ENCODE data around the gene KRT26.
"Not testable (repeated sequence)": the region's sequence is repeated elsewhere in the genome, so short reads cannot be mapped to it uniquely, and the experiment has no call there.

Gene KRT26

GRCh38 chr17:40772101-40772500 is at the start of gene KRT26:
Gene KRT26, minus strand, starts transcription at chr17:40772201. Its CDS starts 88 bp downstream, at chr17:40772113.
- Histone ChIP-seq H4K20me1 (no peaks in the 10 kb centered on the region), H3K4me1 (no peaks in the 10 kb centered on the region), H3K4me2 (no peak within 1 kb of the TSS), H3K9ac (no peak within 1 kb of the TSS), H3K27ac (no peak within 1 kb of the TSS), H3K9me3 (no peaks in the 10 kb centered on the region), H3K4me3 (no peak within 1 kb of the TSS), H3K36me3 (no peaks in the 10 kb centered on the region), H3K27me3 (no peaks in the 10 kb centered on the region)
- TF ChIP-seq Cebpa-rat (IDR thresholded peaks at IDR 0.05), result no peak

- no peak overlapping the region for H3K4me2 ChIP-seq
- peaks cover 16% of the 10 kb centered on the region for H3K36me3 ChIP-seq
- 0 out of 2 replicates have a peak, but pooled peaks cover 5% of the 10 kb centered on the region for H3K9me3 ChIP-seq
- H3K4me3 ChIP-seq, result no peak overlapping the region
- no peaks in the 10 kb centered on the region for H4K20me1 ChIP-seq
- H3K27me3 ChIP-seq, result no peaks in the 10 kb centered on the region
- H3K4me1 ChIP-seq, result 0 out of 2 replicates have a peak, but pooled peaks cover 5% of the 10 kb centered on the region
- no peak for TF ChIP-seq Cebpa-rat (IDR thresholded peaks at IDR 0.05)
- no peak overlapping the region for H3K9ac ChIP-seq
- H3K27ac ChIP-seq, result no peak overlapping the region
These were observed 49.5 kb upstream of the KRT26 start for GRCh38 chr17:40821536-40821935.

GRCh38 chr17:40820228-40820838 is 48.3 kb upstream of the KRT26 start:
- H3K4me1 ChIP-seq, result 0 out of 2 replicates have a peak, but pooled peaks cover 5% of the 10 kb centered on the region
- 0 out of 2 replicates have a peak, but pooled peaks cover 5% of the 10 kb centered on the region for H3K9me3 ChIP-seq
- H3K36me3 ChIP-seq, result peaks cover 17% of the 10 kb centered on the region
- no peak overlapping the region for H3K4me3 ChIP-seq
- TF ChIP-seq Cebpa-rat (IDR thresholded peaks at IDR 0.05), result no peak
- no peak overlapping the region for H3K4me2 ChIP-seq
- H3K9ac ChIP-seq, result no peak overlapping the region
- no peaks in the 10 kb centered on the region for H4K20me1 ChIP-seq
- H3K27ac ChIP-seq, result no peak overlapping the region
- no peaks in the 10 kb centered on the region for H3K27me3 ChIP-seq

GRCh38 chr17:40819528-40820125 is 47.6 kb upstream of the KRT26 start:
- H3K27ac ChIP-seq, result peak overlapping the region; percentile 88
- H4K20me1 ChIP-seq, result no peaks in the 10 kb centered on the region
- H3K4me2 ChIP-seq, result peak overlapping the region; percentile 71
- H3K27me3 ChIP-seq, result no peaks in the 10 kb centered on the region
- peaks cover 17% of the 10 kb centered on the region for H3K36me3 ChIP-seq
- TF ChIP-seq Cebpa-rat (IDR thresholded peaks at IDR 0.05), result no peak
- H3K9ac ChIP-seq, result no peak overlapping the region
- 0 out of 2 replicates have a peak, but pooled peaks cover 5% of the 10 kb centered on the region for H3K4me1 ChIP-seq
- peak overlapping the region; percentile 84 for H3K4me3 ChIP-seq
- 0 out of 2 replicates have a peak, but pooled peaks cover 5% of the 10 kb centered on the region for H3K9me3 ChIP-seq

GRCh38 chr17:40818733-40819527 is 46.9 kb upstream of the KRT26 start:
- Histone ChIP-seq H4K20me1 (no peaks in the 10 kb centered on the region), H3K4me1 (0 out of 2 replicates have a peak, but pooled peaks cover 5% of the 10 kb centered on the region), H3K9ac (peak overlapping the region; percentile 86), H3K36me3 (peaks cover 17% of the 10 kb centered on the region), H3K4me3 (peak overlapping the region; percentile 84), H3K27ac (peak overlapping the region; percentile 88), H3K27me3 (no peaks in the 10 kb centered on the region), H3K9me3 (0 out of 2 replicates have a peak, but pooled peaks cover 5% of the 10 kb centered on the region), H3K4me2 (peak overlapping the region; percentile 82)
- no peak for TF ChIP-seq Cebpa-rat (IDR thresholded peaks at IDR 0.05)

- Histone ChIP-seq H3K4me3 (peak overlapping the region; percentile 84), H4K20me1 (no peaks in the 10 kb centered on the region), H3K27me3 (no peaks in the 10 kb centered on the region), H3K4me1 (0 out of 2 replicates have a peak, but pooled peaks cover 5% of the 10 kb centered on the region), H3K27ac (peak overlapping the region; percentile 88), H3K9me3 (0 out of 2 replicates have a peak, but pooled peaks cover 5% of the 10 kb centered on the region), H3K9ac (peak overlapping the region; percentile 86), H3K36me3 (peaks cover 17% of the 10 kb centered on the region), H3K4me2 (peak overlapping the region; percentile 82)
- TF ChIP-seq Cebpa-rat (IDR thresholded peaks at IDR 0.05), result no peak
These were observed 46.3 kb upstream of the KRT26 start for GRCh38 chr17:40818343-40818732.

- TF ChIP-seq Cebpa-rat (IDR thresholded peaks at IDR 0.05), result no peak
- Histone ChIP-seq H3K4me3 (no peak overlapping the region), H4K20me1 (no peaks in the 10 kb centered on the region), H3K27ac (no peak overlapping the region), H3K4me2 (no peak overlapping the region), H3K4me1 (0 out of 2 replicates have a peak, but pooled peaks cover 5% of the 10 kb centered on the region), H3K27me3 (no peaks in the 10 kb centered on the region), H3K36me3 (peaks cover 16% of the 10 kb centered on the region), H3K9me3 (0 out of 2 replicates have a peak, but pooled peaks cover 5% of the 10 kb centered on the region), H3K9ac (no peak overlapping the region)
These were observed 45.2 kb upstream of the KRT26 start for GRCh38 chr17:40817103-40817682.

- Histone ChIP-seq H3K9ac (no peak overlapping the region), H4K20me1 (no peaks in the 10 kb centered on the region), H3K4me3 (no peak overlapping the region), H3K36me3 (peaks cover 12% of the 10 kb centered on the region), H3K9me3 (0 out of 2 replicates have a peak, but pooled peaks cover 5% of the 10 kb centered on the region), H3K27ac (no peak overlapping the region), H3K4me2 (no peak overlapping the region), H3K4me1 (0 out of 2 replicates have a peak, but pooled peaks cover 5% of the 10 kb centered on the region), H3K27me3 (no peaks in the 10 kb centered on the region)
- TF ChIP-seq Cebpa-rat (IDR thresholded peaks at IDR 0.05), result no peak
These were observed 44.6 kb upstream of the KRT26 start for GRCh38 chr17:40816569-40816968.

GRCh38 chr17:40815381-40815780 is 43.4 kb upstream of the KRT26 start:
- Histone ChIP-seq H3K27ac (no peak overlapping the region), H4K20me1 (no peaks in the 10 kb centered on the region)
- no peak for TF ChIP-seq Cebpa-rat (IDR thresholded peaks at IDR 0.05)

GRCh38 chr17:40814657-40815056 is 42.7 kb upstream of the KRT26 start:
- H3K4me2 ChIP-seq, H3K27me3 ChIP-seq, H3K27ac ChIP-seq, H3K9me3 ChIP-seq, H3K4me3 ChIP-seq, H3K9ac ChIP-seq, H4K20me1 ChIP-seq, H3K4me1 ChIP-seq: not testable (repeated sequence)
- H3K36me3 ChIP-seq, result peaks cover 12% of the 10 kb centered on the region

More at GRCh38 chr17:40815381-40815780, 43.4 kb upstream of the KRT26 start:
- peaks cover 12% of the 10 kb centered on the region for H3K36me3 ChIP-seq
- H3K9ac ChIP-seq, result no peak overlapping the region
- 0 out of 2 replicates have a peak, but pooled peaks cover 5% of the 10 kb centered on the region for H3K9me3 ChIP-seq
- no peak overlapping the region for H3K4me3 ChIP-seq
- H3K4me1 ChIP-seq, result 0 out of 2 replicates have a peak, but pooled peaks cover 5% of the 10 kb centered on the region
- no peaks in the 10 kb centered on the region for H3K27me3 ChIP-seq
- no peak overlapping the region for H3K4me2 ChIP-seq
